SK-N-SH treated with all-trans-retinoic acid at 6 μM for 48 hours (cell line): Measurements from ENCODE around the gene OSBPL7.

Experiments used
- ARNTL ChIP-seq: fragments of 450-650 bp; formaldehyde crosslinking; IDR thresholded peaks from 2 replicates; pipeline ENCODE4 v1.5.0; 2020; ENCODE audit warnings: low read depth, mild to moderate bottlenecking, moderate library complexity, borderline replicate concordance
- CSDC2 ChIP-seq: fragments of 250-450 bp; sonication (Bioruptor Pico); IDR thresholded peaks from 2 replicates; pipeline ENCODE4 v1.5.0; 2020; ENCODE audit warnings: mild to moderate bottlenecking, moderate library complexity
- CSRNP3 ChIP-seq: fragments of 250-450 bp; sonication (Bioruptor Pico); IDR thresholded peaks from 2 replicates; pipeline ENCODE4 v1.5.1; 2021; ENCODE audit warnings: mild to moderate bottlenecking, moderate library complexity
- ESRRG ChIP-seq: fragments of 250-450 bp; sonication (Bioruptor Pico); IDR thresholded peaks from 2 replicates; pipeline ENCODE4 v1.6.1; 2021; ENCODE audit warnings: mild to moderate bottlenecking
- ISL1 ChIP-seq: fragments of 250-450 bp; sonication (Bioruptor Pico); IDR thresholded peaks from 2 replicates; pipeline ENCODE4 v2.1.2; 2022; ENCODE audit warnings: mild to moderate bottlenecking, moderate library complexity
- OSR1 ChIP-seq: fragments of 250-450 bp; sonication (Bioruptor Pico); IDR thresholded peaks from 2 replicates; pipeline ENCODE4 v1.8.0; 2022; ENCODE audit warnings: moderate library complexity, mild to moderate bottlenecking, inconsistent platforms
- RARB ChIP-seq: fragments of 250-450 bp; sonication (Bioruptor Pico); IDR thresholded peaks from 2 replicates; pipeline ENCODE4 v1.8.0; 2021; ENCODE audit warnings: mild to moderate bottlenecking, moderate library complexity
- SNAI2 ChIP-seq: fragments of 250-450 bp; sonication (Bioruptor Pico); IDR thresholded peaks from 2 replicates; pipeline ENCODE4 v1.5.0; 2020; ENCODE audit warnings: mild to moderate bottlenecking, moderate library complexity
- ZC3H10 ChIP-seq: fragments of 250-450 bp; sonication (Bioruptor Pico); IDR thresholded peaks from 2 replicates; pipeline ENCODE4 v1.5.1; 2021; ENCODE audit warnings: mild to moderate bottlenecking, moderate library complexity
- ZFP3 ChIP-seq: fragments of 250-450 bp; sonication (Bioruptor Pico); IDR thresholded peaks from 2 replicates; pipeline ENCODE4 v1.5.0; 2020; ENCODE audit warnings: mild to moderate bottlenecking, moderate library complexity
- ZFP30 ChIP-seq: fragments of 450-650 bp; formaldehyde crosslinking; IDR thresholded peaks from 2 replicates; pipeline ENCODE4 v1.5.0; 2022; ENCODE audit warnings: mild to moderate bottlenecking, moderate library complexity
- ZNF565 ChIP-seq: fragments of 450-650 bp; formaldehyde crosslinking; conservative IDR thresholded peaks from 2 replicates; pipeline ENCODE4 v1.5.0; 2020; ENCODE audit warnings: low read depth, mild to moderate bottlenecking, moderate library complexity
- ZNF70 ChIP-seq: fragments of 450-650 bp; formaldehyde crosslinking; IDR thresholded peaks from 2 replicates; pipeline ENCODE4 v1.5.0; 2020; ENCODE audit warnings: mild to moderate bottlenecking, moderate library complexity
- TF ChIP-seq, protein P1 (sequence below): fragments of 250-450 bp; sonication (Bioruptor Pico); IDR thresholded peaks from 2 replicates; pipeline ENCODE4 v1.5.1; 2020; ENCODE audit warnings: low read depth, mild to moderate bottlenecking, moderate library complexity

DNA sequence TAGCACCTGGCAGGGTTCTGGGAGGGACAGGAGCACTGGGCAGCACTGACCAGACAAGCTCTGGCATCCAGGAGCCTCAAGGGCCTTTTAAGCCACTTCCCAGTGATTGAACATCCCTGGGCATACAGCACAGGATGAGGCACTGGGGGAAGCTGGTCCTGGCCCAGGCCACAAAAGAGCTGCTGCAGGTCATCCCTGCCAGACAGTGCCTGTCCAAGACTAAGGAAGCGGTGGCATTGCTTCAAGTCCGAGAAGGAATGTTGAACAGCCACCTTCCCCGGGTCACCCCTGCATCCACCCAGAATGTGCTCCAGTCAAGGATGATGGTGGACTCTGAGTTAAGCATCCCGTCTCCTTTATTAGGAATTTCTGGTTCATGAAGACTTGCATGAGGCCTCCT lies 1.2 kb upstream of the OSBPL7 start:
- TF ChIP-seq SNAI2 (CRISPR knock-in tag), result no peak
- TF ChIP-seq ZFP30 (CRISPR knock-in tag), result no peak
- no peak for TF ChIP-seq RARB
- TF ChIP-seq CSDC2, result no peak
- no peak for TF ChIP-seq CSRNP3
- TF ChIP-seq ARNTL, result no peak
- no peak for TF ChIP-seq ZFP3 (CRISPR knock-in tag)
- TF ChIP-seq ZNF565 (CRISPR knock-in tag), result no peak
- TF ChIP-seq ESRRG (CRISPR knock-in tag), result no peak
- no peak for TF ChIP-seq ZC3H10
- no peak for TF ChIP-seq ISL1
- no peak for TF ChIP-seq OSR1 (CRISPR knock-in tag)
- TF ChIP-seq, protein P1, sequence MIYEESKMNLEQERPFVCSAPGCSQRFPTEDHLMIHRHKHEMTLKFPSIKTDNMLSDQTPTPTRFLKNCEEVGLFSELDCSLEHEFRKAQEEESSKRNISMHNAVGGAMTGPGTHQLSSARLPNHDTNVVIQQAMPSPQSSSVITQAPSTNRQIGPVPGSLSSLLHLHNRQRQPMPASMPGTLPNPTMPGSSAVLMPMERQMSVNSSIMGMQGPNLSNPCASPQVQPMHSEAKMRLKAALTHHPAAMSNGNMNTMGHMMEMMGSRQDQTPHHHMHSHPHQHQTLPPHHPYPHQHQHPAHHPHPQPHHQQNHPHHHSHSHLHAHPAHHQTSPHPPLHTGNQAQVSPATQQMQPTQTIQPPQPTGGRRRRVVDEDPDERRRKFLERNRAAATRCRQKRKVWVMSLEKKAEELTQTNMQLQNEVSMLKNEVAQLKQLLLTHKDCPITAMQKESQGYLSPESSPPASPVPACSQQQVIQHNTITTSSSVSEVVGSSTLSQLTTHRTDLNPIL (CRISPR knock-in tag), result no peak
- no peak for TF ChIP-seq ZNF70 (CRISPR knock-in tag)
